Renal pelvis (tissue), 4 donors: ENCODE data around the gene ZNF605. TPM values are rescaled to one million over a fixed set of nuclear protein-coding genes. Genes with fewer than 3 reads are reported as not detected.
"Not testable (repeated sequence)": the region's sequence is repeated elsewhere in the genome, so short reads cannot be mapped to it uniquely, and the experiment has no call there.

Source experiments
- DNase-seq: peaks from one replicate; pipeline ENCODE4 v3.0.0-alpha.2; 2013
- polyA plus RNA-seq, 3 donors: library from polyadenylated mRNA; unstranded; fragments of 120-200 nt; gene quantifications; one replicate each; pipeline ENCODE4 v1.2.1, GENCODE V29; 2013; ENCODE audit not compliant: insufficient read length in 3 of 3

The ZNF605 gene
- polyA plus RNA-seq, 3 donors = 19.6 to 32.8 (median 27.7) TPM

DNA sequence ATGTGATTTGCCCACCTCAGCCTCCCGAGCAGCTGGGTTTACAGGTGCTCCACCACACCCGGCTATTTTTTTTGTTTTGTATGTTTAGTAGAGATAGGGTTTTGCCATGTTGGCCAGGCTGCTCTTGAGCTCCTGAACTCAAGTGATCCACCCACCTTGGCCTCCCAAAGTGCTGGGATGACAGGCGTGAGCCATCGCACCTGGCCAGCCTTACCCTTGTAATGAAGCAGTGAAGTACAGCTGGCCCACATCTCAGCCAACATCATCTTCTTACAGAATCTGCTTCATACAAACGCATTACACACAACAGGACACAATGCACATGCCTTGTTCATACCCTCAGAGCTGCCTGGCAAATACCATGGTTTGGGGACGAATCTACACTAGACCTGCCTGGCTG is 37.4 kb downstream of the ZNF605 start:
- no peak for DNase-seq

GRCh38 chr12:132909030-132909368 is 47.1 kb downstream of the ZNF605 start:
- DNase-seq = no peak

DNA sequence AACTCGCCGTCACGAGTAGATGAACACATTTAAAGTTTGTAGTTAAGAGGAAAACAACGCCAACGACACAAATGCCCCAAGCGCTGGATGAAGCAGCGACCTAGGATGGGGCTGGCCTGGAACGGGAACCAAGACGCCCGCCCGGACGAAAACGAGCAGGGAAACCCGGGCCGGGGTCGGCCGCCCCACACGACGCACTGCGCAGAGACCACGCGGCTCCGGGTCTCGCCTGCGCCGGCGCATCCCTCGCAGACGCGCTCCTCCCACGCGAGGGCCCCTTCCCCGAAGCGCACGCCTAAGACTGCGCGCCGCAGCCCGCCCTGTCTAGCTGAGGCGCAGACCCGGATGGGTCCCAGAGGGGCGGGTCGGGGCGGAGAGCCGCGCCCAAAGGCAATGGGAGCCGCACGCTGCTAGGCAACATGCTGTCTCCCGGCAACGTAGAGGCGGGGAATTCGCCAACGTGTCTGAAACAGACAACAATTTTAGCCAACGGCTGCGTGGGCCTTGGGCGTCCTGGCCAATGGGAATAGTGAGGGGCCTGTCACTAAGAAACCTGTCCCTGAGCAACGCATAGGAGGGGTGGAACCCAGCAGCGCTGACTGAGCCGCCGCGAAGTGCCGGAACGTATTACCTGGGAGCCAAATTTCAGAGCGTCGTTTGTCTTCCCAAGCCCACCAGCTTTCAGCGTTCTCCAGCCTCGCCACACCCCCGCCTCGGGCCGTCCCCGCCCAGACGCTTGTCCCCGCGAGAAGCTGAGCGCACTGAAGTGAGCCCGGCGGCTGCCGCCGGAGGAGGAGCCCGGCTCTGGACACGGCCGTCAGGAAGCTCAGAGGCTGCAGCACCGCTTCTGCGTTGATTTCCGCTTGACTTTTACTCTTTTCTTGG is 47.7 kb downstream of the ZNF605 start:
- peak; percentile 98 for DNase-seq

DNA sequence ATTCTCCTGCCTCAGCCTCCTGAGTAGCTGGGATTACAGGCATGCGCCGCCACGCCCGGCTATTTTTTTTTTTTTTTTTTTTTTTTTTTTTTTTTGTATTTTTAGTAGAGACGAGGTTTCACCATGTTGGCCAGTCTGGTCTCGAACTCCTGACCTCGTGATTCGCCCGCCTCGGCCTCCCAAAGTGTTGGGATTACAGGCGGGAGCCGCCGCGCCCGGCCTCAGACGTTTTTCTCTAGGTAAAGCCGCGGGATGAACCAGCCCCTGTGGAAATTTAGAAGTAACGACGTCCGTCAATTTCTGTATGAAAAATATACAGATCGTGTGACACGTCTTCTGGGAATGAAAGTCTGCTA is 48.3 kb downstream of the ZNF605 start:
- DNase-seq = not testable (repeated sequence)

DNA sequence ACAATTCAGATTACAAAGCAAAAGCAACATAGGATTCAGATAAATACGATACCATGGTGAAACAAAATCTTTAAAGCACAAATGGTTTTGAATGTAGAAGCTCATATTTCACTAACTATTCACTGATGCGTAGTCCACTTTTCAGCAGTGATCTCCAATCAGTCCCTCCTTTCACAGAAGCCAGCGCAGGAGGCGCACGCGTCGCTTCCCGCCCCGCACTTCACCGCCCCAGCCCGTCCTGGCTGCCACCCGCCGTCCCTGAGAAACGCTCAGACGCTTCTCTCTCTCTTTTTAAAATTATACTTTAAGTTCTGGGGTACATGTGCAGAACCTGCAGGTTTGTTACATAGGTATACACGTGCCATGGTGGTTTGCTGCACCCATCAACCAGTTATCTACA is 48.9 kb downstream of the ZNF605 start:
- no peak for DNase-seq

GRCh38 chr12:132904718-132905328 is 51.3 kb downstream of the ZNF605 start:
- DNase-seq = peak; percentile 62

- no peak for DNase-seq
Measured at GRCh38 chr12:132899033-132899432, 57.1 kb downstream of the ZNF605 start.

DNA sequence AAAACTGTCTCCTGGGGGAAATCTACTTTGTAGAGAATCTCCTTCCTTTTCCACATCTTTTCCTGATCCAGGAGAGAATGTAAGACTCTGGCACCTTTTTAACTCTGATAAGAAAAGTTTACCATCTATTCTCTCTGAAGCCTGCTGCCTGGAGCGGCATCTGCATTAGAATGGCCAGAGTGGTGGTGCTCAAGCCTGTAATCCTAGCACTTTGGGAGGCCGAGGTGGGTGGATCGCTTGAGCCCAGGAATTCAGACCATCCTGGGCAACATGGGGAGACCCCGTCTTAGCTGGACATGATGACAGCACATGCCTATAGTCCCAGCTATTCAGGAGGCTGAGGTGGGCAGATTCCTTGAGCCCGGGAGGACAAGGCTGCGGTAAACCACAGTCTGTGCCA is 67.3 kb downstream of the ZNF605 start:
- no peak for DNase-seq

- DNase-seq = peak; percentile 98
Measured at GRCh38 chr12:132887513-132888351, 68.4 kb downstream of the ZNF605 start, which contains the start of gene CHFR. TSS of gene CHFR (minus strand) at chr12:132887605. CDS start at chr12:132887328, 277 bp downstream.

DNA sequence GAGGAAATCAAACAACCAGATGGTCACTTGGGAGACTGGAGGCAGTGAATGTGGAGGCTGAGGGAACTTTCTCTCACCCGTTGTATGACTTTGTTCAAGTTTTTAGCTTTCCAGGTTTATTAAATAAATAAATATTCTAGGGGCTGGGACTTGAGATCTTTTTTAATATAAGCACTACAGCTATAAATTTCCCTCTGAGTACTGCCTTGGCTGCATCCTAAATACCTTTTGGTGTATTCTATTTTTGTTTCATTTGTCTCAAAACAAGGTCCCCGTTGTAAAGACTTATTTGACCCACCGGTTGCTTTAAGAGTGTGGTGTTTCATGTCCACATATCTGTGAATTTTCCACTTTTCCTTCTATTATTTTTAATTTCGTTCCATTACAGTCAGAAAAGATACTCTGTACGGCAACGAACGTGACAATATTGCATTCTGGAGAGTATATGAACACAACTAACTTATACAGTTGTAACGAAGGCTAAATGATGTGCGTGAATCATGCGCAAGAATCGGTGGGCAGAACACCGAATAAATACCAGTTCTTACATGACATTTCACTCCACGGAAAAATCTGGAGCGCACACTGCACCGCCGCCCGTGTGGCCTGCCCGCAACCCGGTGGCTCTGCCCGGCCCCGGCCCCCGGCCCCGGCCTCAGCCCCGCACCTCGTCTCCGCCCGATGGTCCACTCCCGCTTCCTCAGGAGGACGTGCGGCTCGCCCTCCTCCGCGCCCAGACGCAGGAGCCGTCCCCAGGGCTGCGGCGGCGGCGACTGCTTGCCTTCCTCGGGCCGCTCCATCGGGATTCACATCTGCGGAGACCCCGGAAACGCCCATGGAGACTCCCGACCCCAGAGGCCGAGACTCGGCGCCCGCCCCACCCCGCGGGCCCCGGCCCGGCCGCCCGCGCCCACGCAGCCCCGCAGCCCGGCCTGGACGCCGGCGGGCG is 69.3 kb downstream of the ZNF605 start:
- no peak for DNase-seq

GRCh38 chr12:132881818-132882217 is 74.3 kb downstream of the ZNF605 start:
- peak; percentile 65 for DNase-seq

GRCh38 chr12:132874620-132875019 is 81.5 kb downstream of the ZNF605 start:
- not testable (repeated sequence) for DNase-seq

DNA sequence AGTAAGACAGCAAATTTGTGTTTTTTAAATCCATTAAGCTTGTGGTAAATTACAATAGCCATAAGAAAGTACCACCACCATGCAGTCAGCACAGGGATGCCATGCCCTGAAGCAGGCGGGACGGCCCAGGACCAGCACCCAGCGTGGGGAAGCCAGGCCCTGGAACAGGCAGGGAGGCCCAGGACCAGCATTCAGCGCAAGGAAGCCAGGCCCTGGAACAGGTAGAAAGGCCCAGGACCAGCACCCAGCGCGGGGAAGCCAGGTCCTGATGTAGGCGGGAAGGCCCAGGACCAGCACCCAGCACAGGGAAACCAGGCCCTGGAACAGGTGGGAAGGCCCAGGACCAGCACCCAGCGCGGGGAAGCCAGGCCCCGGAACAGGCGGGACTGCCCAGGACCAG is 81.9 kb downstream of the ZNF605 start:
- no peak for DNase-seq

DNA sequence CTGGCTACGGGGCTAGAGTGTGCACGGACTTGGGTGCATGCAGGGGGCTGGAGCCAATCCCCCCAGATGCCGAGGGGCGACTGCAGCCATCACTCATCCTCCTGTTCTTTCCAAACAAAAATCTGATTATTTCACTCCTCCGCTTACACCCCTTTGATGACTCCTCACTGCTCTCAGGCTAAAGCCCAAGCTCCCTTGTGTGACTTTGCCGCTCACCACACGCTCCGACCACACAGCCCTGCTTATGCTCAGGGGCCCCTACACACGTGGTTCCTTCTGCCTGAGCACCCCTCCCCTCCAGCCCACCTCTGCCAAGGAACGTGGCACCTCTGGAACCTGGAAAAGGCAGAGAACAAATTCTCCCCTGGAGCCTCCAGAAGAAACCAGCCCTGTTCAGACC is 82.4 kb downstream of the ZNF605 start:
- DNase-seq = no peak

DNA sequence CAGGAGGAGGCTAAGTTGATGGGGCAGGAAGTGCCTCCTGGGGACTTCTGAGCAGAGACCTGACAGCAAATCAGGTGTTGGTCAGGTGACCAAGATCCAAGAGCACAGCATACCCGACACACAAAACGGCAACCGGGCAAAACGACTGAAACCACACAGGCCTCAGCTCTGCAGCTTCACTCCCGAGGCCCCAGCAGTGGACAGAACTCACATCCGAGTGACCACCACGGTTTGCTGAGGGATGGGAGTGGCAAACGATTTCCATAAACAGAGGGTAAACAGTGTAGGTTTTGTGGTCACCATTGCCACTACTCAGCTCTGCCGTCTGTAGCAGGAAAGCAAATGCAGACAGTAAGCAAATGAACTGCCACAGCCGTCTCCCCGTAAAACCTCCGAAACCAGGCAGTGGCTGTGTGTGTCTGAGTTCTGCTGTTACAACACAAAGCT is 83.1 kb downstream of the ZNF605 start:
- no peak for DNase-seq

DNA sequence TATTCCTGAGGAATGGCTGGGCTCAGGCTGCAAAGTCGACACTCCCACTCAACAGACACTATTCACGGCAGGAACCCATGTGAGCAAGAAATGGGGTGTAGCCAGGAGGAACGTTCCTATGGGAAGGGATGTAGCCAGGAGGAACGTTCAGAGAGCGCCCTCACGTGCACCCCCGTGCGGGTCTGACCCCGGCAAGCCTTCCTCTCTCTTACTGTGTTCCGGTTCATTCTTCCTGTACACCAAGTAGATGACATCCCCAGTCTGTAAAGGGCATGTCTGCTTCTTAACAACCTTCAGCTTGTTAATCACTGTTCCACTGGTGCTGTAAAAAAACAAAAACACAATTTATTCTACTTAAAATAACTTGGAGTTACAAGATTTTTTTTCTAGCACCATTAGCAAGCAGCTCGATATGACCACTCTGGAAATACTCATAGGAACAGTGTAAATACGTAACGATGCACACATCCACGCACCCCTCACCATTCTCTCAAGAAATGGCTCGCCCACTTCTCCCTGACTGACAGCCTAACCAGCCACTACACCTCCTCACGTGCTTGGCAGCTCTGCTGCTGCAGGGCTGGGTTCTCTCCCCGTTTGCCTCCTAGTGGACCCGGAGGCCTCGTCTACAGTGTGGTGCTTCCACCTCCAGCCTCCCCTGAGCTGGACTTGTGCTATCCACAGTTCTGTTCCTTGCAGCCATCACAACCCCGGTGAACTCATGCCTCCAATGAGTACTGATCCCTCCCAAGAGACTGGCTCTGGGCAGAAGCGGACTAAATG is 83.8 kb downstream of the ZNF605 start:
- no peak for DNase-seq

DNA sequence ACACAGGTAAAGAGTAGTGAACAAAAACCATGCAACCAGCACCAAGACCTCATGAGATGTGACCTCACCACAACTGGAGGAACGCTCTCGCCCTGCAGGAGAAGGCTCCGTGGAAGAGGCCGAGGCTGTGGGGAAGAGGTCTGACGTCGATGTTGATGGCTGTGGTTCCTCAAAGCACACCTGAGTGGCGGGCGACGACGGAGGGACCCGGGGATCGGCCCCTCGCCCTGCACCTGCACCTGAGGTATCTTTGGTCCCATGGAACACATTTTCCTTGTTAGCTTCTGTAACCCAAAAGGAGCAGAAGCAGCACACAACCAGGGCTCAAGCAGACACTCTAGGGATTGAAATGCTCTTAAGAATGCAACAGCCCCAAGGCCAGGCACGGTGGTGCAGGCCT is 86.6 kb downstream of the ZNF605 start:
- DNase-seq = no peak
